ENCODE measurements around the gene BABAM2.

Gene BABAM2

DNA sequence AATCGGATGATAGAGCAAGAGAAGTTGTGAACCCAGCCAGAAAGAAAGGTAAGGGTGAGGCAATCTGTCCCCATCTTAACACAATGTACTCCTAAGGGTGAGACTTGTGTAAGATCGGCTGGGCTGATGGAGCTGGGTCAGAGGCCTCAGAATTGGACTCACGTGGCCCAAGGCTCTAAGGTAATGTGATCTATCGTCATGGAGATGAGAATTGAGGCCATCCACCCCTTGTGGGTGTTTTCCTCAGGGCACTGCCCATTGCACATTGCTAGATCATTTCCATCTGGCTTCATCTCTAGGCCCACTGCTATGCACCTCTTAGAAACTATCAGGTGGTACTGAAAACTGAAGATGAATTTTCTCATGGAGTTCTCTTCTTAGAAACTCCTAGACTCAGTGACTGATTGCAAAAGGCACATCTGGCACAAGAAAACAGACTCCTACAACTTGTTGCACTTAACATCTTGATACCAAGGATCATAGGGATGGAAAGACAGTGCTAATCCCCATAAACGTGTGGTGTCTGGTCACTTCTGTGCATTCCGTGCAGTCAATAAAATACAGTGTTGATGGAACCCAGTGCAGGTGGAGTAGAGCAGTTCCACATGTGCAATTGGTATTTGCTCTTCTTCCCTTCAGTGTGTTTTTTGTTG, 273.2 kb downstream of the BABAM2 start:
- no peak for DNase-seq (ENCODE audit: low read depth in 3 of 3)

DNA sequence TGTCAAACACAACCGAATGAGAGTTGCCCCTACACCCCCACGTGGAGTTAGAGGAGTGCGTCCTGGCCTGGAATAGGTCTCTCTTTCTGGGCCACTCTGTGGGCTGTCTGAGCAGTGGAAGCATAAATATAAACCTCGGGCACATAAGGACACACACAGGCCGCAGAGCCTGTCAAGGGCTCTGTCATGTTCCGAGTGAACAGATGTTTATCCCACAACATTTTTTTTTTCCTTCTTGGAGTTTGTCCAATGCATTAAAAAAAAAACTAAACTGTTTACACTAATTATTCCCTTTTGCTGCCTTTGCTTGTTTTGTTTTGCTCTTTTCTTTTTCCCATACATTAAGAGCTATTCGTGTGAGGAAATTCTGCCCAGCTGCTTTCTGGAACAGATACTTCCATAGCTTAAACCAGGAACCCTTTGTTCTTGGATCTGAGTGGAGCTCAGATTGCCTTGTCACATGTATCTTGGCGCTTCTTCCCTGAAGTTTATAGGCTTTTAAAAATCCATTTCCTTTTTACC, 273.8 kb downstream of the BABAM2 start:
- no peak for DNase-seq (ENCODE audit: low read depth in 3 of 3)

DNA sequence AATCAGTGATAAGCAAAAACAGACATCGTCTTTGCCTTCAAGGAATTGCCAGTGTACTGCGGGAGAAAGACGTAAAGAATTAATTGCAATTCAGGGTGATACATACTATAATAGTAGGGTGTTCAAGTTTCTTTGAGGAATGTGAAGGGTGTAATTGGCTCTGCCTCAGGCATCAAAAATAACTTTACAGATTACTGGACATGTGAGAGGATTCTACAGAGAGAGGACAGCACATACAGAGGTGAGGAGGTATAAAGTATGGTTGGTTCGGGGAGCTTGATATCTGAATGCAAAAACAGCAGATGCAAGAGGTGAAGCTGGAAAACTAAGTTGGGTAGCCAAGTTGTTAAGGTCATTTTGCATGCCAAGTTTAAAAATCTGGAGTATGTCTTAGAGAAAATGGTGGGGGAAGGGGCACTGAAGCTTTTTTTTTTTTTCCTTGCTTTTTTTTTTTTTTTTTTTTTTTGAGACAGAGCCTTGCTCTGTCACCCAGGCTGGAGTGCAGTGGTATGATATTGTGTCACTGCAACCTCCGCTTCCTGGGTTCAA, 274.6 kb downstream of the BABAM2 start:
- DNase-seq (ENCODE audit: low read depth in 3 of 3) = no peak

DNA sequence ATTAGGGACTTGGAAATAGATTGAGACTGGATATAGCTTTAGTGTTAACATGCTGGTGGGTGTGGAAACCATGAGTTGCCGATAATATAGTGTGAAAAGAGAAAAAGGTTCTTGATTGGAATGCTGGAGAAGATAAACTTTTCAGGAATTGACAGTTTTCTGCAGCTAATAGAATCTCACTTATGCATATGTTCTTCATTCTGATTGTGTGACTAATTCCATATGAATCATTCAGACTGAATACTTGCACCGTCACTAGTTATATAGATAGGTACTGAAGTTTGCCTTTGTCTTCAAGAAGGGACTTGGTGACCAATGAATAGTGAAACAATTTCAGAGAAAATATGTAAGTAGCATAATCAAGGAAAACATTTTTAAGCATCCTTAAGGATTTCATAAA, 276.4 kb downstream of the BABAM2 start:
- no peak for DNase-seq (ENCODE audit: low read depth in 3 of 3)

DNA sequence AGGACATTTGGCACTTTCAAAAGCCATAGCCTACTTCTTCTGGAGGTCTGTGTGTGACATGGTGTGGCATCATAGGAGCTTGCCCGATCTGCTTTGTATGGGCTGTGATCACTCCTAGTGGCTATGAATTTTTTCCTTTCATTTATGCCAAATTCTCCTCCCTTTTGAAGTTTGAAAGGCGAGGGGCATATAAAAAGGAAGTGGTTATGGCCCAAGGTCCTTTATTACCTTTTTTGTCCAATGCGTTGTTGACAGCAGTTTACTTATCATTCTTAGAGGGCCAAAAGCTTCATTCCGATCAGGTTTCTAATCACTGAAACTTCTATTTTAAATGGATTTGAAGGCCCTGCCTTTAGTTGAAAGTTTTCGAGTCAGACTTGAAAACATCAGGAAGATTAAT, 277.8 kb downstream of the BABAM2 start:
- DNase-seq (ENCODE audit: low read depth in 3 of 3) = no peak

DNA sequence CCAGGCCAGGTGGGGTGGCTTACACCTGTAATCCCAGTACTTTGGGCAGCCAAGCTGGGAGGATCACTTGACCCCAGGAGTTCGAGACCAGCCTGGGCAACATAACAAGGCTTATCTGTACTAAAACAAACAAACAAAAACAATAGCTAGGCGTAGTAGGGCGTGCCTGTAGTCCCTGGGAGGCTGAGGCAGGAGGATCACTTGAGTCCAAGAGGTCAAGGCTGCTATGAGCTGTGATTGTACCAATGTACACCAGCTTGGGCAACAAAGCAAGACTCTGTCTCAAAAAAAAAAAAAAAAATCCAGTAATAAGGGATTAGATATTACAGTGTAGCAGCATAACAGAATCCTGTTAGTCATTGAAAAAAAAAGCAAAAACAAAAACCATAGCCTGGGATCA, 279.0 kb downstream of the BABAM2 start:
- no peak for DNase-seq (ENCODE audit: low read depth in 3 of 3)

DNA sequence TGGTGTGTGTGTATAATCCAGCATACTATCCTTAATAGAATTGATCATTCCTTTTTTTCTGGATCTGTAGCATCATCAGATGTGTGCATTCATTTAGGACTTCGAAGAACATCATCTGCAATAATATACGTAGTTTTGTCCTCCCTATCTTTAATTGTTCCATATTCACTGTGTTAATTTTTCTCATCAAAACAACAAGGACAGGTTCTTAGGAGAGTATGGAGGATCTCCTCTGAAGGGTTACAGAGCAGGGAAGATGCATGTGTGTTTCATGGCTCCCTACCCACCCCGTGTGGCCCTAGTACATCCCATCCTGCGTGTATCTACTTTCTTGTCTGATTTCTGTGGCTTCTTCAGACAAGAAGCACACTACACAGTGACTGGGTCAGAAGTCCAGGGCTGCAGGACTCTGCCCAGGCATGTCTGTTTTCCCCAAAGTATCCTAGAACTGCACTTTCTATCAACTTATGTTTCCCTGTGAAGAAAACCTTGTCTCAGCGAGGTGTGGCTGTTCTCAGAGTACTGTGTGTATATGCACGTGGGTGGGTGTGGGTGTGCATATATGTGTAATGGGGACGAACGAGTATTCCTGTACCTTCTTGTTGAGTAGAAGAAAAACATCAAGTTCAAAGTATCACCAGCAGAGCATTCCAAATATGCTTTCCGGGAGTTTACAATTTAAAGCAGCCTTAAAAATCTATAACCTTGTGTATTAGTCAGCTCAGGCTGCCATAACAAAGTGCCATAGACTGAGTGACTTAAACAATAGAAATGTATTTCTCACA, 281.8 kb downstream of the BABAM2 start:
- DNase-seq (ENCODE audit: low read depth in 3 of 3) = no peak

DNA sequence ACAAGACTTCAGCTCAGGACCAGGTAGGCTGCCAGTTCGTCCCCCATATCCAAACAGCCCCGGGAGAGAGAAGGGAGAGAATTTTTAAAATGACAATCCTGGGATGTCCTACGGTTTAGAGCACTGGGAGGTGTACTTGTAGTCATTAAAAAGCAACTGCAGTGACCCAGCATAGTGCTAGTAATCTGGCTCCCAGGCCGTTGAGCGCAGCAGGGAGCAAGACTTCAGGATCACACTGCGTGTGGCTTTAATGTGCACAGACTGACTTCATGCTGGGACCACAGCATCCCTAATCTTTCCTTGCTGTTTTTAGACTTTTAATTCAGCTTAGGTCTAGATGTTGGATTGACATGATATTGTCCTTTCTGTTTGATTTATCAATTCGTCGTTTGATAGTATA, 282.8 kb downstream of the BABAM2 start:
- DNase-seq (ENCODE audit: low read depth in 3 of 3) = no peak

DNA sequence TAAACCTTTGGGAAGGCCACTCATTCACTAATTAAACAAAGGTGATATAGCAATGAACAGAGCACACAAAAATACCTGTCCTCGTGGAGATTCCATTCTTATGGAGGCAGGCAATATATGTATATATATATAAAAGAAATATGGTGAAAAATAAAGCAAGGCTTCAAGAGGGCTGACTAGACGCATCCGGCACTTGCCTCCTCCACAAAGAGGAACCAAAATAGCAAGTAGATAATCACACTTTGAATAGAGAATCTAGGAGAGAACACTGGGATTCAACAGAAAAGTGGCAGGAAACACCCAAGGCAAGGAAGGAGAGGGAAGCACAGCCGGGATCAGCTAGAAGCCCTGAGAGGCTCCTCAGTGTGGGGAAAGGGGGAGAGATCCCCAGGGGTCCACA, 283.7 kb downstream of the BABAM2 start:
- no peak for DNase-seq (ENCODE audit: low read depth in 3 of 3)

DNA sequence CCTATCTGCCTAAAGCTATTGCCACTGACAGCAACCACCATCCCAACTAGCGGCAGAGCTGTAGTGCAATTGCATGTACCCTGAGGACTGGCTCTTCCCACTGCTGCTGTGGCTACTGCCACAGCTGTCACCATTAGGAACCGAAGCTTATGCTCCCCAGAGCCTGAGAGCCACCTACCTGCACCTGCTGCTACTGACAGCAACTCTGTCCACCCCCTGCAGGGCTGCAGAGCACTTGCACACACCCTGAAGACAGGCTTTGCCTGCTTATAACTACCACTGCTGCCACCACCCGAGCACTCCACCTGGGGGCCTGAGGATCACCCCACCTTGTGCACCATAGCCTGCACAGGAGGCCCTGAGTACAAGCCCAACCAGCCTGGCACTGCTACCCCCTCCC, 284.5 kb downstream of the BABAM2 start:
- DNase-seq (ENCODE audit: low read depth in 3 of 3) = no peak

DNA sequence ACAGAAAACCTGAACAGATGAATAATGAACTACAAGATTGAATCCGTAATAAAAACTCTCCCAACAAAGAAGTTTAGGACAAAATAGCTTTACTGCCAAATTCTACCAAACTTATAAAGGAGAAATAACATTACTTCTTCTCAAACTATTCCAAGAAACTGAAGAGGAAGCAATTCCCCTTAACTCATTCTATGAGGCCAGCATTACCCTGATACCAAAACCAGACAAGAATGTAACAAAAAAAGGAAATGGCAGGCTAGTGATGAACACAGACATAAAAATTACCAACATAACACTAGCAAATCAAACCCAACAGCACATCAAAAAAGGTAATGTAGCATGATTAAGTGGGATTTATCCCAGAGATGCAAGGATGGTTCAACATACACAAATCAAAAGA, 288.4 kb downstream of the BABAM2 start:
- DNase-seq (ENCODE audit: low read depth in 3 of 3) = no peak

DNA sequence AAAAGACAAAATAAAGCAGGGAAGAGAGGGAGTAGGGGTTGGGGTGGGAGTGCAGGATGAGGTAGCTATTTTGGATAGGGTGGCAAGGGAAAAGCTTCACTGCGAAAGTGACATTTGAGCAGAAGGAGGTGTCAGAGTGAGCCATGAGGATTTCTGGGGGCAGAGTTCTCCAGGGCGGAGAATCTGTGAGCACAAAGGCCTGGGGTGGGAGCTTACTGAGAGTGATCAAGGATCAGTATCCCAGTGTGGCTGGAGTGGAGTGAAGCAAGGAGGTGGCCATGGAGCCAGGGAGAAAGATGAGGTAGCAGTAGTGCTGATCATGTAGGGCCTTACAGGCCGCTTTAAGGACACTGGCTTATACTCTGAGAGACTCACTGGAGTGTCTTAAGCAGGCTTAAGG, 291.3 kb downstream of the BABAM2 start:
- no peak for DNase-seq (ENCODE audit: low read depth in 3 of 3)

DNA sequence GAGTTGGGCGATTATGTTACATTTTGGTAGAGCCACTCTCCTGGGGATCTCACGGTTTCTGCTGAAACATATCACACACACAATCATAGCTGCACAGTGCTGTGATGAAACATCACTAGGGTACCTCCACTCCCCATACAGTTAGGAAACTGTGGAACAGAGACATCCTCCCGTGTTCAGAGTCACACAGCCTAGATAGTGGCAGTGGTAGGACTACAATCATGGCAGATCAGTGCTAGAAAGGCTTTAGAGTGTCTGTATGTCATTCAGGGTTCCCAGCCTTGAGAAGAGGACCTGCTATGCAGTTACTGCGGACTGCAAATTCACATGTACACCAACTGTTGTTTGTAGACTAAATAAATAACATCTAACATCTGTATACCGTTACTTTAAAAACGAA, 291.8 kb downstream of the BABAM2 start:
- no peak for DNase-seq (ENCODE audit: low read depth in 3 of 3)

DNA sequence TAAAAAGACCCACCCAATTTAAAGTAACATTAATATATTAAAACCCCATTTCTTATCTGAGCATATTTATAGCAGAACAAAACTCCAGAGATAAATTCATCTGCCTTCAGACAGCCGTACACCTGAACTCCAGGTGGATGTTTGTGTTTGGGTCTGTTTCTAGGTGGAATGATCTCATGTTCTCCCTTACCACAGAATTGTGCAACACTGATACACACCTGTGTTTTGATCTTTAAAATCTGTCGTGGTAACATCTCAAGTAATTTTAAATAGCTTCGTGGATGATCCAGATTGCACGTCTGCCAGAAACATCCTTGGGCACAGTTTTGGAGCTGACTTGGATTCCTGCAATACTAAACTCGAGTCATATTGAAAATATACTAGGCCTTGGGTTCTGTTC, 294.6 kb downstream of the BABAM2 start:
- no peak for DNase-seq (ENCODE audit: low read depth in 3 of 3)

DNA sequence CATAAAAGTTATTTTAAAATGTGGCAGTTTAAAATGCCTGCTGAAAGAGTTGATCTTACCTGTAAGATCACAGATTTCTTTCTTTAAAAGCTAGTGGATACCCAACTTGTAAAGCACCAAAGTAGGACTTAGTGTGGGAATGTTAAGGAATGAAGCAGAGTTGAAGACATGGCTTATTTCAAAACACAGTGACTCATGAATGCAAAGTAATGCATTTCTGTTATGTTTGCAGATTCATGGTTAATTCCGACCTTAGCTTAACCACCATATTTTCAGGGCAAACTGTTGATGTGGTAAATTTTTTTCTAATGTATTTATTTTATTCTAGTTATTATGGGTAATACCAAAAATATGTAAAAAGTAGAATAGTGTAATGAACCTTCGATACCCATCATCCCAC, 295.4 kb downstream of the BABAM2 start:
- no peak for DNase-seq (ENCODE audit: low read depth in 3 of 3)

DNA sequence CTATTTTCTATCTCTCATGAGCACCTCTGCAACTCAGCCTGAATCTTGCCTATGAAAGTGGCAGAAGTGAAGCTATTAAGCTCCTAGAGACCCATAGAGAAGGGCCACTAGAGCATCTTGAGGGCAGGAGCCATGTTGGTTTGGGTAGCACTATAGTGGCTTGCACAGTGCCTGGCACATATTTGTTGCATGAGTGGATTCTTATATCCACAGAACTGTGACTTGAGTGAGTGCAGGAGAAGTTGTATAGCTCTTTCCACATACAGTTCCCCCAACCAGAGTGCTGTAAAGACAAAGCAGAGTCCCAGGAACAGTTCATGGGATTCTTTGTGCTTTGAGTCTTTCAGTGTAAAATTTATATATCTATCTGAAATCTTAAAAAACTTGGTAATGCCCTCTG, 296.7 kb downstream of the BABAM2 start:
- no peak for DNase-seq (ENCODE audit: low read depth in 3 of 3)

DNA sequence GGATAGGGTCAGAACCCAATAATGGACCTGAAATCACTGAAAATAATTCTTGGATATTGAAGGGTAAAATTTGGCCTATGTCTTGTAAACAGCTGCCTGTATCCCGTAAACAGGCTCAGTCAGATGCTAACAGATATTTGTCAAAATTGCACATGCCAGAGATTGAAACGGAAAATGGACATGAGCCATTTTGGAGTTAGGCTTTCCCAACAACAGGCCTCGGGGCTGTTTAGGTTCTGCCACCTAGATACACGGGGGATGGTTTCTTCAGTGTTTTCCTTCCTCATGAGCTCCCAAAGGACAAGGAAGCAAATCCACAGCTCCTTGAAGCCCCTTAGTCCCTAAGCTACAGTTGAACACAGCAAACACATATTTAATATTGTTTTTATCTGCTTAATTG, 297.9 kb downstream of the BABAM2 start:
- DNase-seq (ENCODE audit: low read depth in 3 of 3) = no peak

DNA sequence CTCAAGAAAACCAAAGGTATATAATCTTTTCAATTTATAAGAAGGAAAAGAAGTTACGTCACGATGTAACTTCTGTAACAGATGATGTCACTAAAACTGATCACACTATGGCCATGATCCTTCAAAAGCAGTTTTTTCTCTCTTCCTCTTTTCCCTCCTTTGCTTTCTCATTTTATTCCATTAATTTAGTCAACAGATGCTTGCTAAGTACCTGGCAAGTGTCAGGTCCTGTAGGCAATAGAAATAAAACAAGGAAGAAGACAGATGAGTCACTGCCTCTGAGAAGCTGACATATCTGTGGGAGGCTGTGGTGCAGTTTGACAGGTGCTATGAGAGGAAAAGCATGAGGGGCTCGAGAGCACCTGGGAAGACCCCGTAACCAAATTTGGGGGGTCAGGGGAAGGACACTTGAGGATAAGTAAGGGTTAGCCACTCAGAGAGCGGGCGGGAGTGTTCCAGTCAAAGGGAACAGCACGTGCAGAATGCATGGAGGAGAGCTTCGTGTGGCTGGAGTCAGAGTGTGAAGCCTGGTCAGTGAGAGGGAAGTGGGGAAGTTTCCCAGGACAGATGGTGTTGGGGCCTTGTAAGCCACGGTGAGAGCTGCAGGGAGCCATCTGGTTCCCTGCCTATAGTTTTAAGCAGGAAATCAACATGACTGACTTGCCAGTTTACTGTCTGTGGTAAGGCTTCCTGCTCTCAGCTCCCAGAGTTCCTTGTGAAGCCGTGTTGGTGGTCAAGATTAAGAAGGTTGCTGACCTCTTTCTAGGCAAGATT, 303.3 kb downstream of the BABAM2 start:
- no peak for DNase-seq (ENCODE audit: low read depth in 3 of 3)

DNA sequence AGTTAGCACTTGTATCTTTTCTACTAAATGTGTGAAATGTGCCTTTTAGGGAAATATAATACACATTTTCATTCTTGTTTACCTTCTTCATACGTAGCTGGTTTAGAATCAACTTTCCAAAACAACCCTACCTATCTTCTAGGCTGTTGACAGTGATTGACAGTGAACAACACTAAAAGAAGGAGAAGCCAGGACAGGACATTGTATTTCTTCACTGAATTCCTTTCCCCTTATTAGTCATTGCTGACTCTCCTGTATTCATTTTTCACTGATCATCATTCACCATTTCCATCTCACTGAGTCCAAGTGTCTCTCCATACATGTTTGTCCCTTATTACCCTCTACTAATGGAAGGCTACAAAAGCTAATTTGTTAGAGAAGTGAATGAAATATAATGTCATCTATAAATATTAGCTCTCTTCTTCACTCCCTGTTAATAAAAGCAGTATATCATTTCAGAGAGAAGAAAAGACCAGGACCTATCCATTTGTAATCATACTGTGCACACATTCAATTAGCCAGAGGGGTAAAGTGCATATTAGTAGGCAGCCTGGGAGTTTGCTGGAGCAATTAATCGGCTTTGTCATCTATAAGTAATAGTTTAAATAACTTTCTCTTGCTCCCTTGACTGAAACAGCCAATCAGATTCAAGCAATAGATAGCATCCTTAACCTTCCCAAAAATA, 309.6 kb downstream of the BABAM2 start:
- DNase-seq (ENCODE audit: low read depth in 3 of 3) = no peak

DNA sequence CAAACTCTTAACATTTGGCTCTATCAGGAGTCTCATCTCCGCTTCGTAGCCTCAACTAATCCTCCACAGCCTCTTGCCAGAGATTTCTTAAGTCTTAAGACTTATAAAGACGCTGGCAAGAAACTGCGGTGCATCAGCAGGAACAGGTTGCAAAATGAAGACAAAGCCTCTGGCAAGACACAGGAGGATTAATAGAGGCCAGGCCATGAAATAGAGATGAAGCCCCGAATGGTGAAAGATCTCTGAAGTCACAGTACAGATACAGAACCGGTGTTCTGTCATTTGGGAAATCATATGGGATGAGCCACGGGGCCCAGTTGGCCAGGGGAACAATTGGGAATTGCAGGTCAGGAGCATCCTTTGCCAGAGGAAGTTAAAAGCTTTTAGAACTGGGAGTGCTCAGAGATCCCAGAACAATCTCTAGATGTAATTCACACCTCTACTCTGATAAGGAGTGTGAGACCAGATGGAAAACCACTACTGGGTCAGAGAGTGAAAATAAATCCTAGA, 311.2 kb downstream of the BABAM2 start:
- no peak for DNase-seq (ENCODE audit: low read depth in 3 of 3)

DNA sequence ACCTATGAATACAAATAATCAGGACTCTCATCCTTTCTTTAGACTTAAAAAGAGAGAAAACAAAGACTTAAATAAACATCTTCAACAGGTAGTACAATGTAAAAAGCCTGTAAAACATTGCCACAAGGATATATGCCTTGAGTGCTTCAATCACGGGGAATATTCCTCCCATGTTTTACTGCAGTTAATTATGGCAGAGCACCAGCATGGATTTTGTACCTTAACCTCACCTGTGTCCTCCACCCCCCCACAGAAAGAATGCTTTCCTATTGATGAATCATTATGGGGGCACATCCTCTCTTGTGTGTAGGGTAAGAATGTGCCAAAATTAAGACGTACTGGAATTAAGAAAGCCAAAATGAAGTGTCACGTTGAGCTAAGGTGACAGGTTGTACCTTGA, 312.2 kb downstream of the BABAM2 start:
- no peak for DNase-seq (ENCODE audit: low read depth in 3 of 3)

DNA sequence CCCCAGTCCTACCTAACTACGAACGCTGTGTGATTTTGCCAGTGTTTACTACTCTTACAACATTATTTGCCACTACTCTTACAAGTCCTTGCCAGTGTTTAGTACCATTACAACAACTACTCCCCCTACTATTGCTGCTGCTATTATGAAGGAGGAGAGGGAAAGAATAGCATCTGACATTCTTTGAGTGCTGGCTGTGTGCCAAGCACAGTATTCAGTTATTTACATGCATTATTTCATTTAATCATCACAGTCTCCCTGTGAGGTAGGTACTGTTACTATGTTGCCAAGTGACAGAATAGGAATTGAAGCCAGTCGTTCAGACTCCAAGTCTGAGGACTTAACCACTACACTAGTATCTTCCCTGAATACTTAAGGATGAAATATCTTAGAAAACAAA, 316.2 kb downstream of the BABAM2 start:
- DNase-seq (ENCODE audit: low read depth in 3 of 3) = no peak

Data from stimulated activated CD4-positive, alpha-beta T cell treated with anti-CD3 and anti-CD28 coated beads, TNF-alpha, amount 100 ng/mL, for 48 hours (primary cell).